GM12878 (cell line): ENCODE measurements around the gene CAMK2G. TPM values are rescaled to one million over a fixed set of nuclear protein-coding genes. Genes with fewer than 3 reads are reported as not detected.

ENCODE experiments used
- ATAC-seq: fragments of 200-7000 bp; cut with Tn5 transposase; 3 replicates; pipeline ENCODE4 v1.9.1; 2020; ENCODE audit warnings: mild to moderate bottlenecking, moderate library complexity
- BruUV-seq: library from RNA; stranded (reverse); fragments of 400-500 nt; replicated peaks from 2 replicates; lab custom pipeline; 2021; lab: Mats Ljungman, UMichigan
- CTCF ChIA-PET: fragments of 300-600 bp; sonication (Branson Sonifier 250); formaldehyde crosslinking; extraction: SDS; loops from one replicate; lab custom pipeline; 2021; ENCODE audit warnings: inconsistent platforms; lab: Yijun Ruan, JAX
- POLR2A ChIA-PET: fragments of 350-600 bp; formaldehyde crosslinking; extraction: SDS; loops from one replicate; lab custom pipeline; 2021; ENCODE audit warnings: inconsistent platforms; lab: Charles Lee
- RAD21 ChIA-PET: fragments of 300-600 bp; sonication (Branson Sonifier 250); formaldehyde crosslinking; loops from one replicate; lab custom pipeline; 2023; ENCODE audit warnings: antibody characterized with exemption; ENCODE audit not compliant: unreplicated experiment; lab: Charles Lee
- SMC1A ChIA-PET: fragments of 300-600 bp; sonication (Branson Sonifier 250); formaldehyde crosslinking; loops from one replicate; lab custom pipeline; 2023; ENCODE audit not compliant: unreplicated experiment, uncharacterized antibody; lab: Charles Lee
- DNase-seq: peaks from one replicate; pipeline ENCODE4 v3.0.0-alpha.2; 2011; ENCODE audit warnings: low read depth, low spot score
- FAIRE-seq: peaks from 3 replicates; lab custom pipeline; 2011; peaks lifted over from hg19 to GRCh38; lab: Jason Lieb, UNC
- H2AFZ ChIP-seq: 2 replicates; pipeline ENCODE4 v1.6.0; 2011; ENCODE audit warnings: low read depth, low read length, control low read depth; ENCODE audit not compliant: control insufficient read depth
- H3K27ac ChIP-seq: 2 replicates; pipeline ENCODE4 v1.5.1; 2011; ENCODE audit warnings: control low read depth; ENCODE audit not compliant: control insufficient read depth, insufficient read depth
- H3K27me3 ChIP-seq, 2 experiments: replicated peaks in 1 of 2; 2 replicates each; pipeline versions ENCODE4 v1.6.0 to v1.6.1; 2011; ENCODE audit warnings: low read length in 1 of 2; ENCODE audit not compliant: control insufficient read depth in 2 of 2, insufficient read depth in 2 of 2
- H3K36me3 ChIP-seq, 2 experiments: 2 replicates each; pipeline ENCODE4 v1.5.1; 2011; ENCODE audit warnings: low read length in 1 of 2; ENCODE audit not compliant: control insufficient read depth in 2 of 2, insufficient read depth in 2 of 2
- H3K4me1 ChIP-seq: 2 replicates; pipeline ENCODE4 v1.6.1; 2011; ENCODE audit warnings: mild to moderate bottlenecking, low read length, moderate library complexity, mixed read lengths; ENCODE audit not compliant: control insufficient read depth, insufficient read depth
- H3K4me2 ChIP-seq: 2 replicates; pipeline ENCODE4 v1.6.0; 2011; ENCODE audit warnings: control low read depth; ENCODE audit not compliant: control insufficient read depth, insufficient read depth
- H3K4me3 ChIP-seq: fragments of 200-600 bp; sonication (generic); 2 replicates; pipeline ENCODE4 v1.5.1; 2016
- H3K79me2 ChIP-seq: 2 replicates; pipeline ENCODE4 v1.6.0; 2011; ENCODE audit warnings: low read length; ENCODE audit not compliant: control insufficient read depth, insufficient read depth
- H3K9ac ChIP-seq: 2 replicates; pipeline ENCODE4 v1.8.0; 2011; ENCODE audit warnings: low read length, control low read depth, mixed read lengths; ENCODE audit not compliant: control insufficient read depth, insufficient read depth
- H3K9me3 ChIP-seq: replicated peaks from 3 replicates; pipeline ENCODE4 v1.5.1; 2011; ENCODE audit warnings: mild to moderate bottlenecking, low read length; ENCODE audit not compliant: control insufficient read depth, insufficient read depth
- H4K20me1 ChIP-seq: 2 replicates; pipeline ENCODE4 v1.6.0; 2011; ENCODE audit not compliant: control insufficient read depth, insufficient read depth
- EGR1 ChIP-seq, 2 experiments: IDR thresholded peaks; 1 replicate in 1 of 2; 2 replicates in 1 of 2; pipeline ENCODE4 v1.6.1; 2011 to 2012; ENCODE audit warnings: low read depth in 2 of 2, low read length in 2 of 2, borderline replicate concordance in 1 of 2, mild to moderate bottlenecking in 1 of 2, moderate library complexity in 1 of 2
- FOXM1 ChIP-seq: IDR thresholded peaks from 2 replicates; pipeline ENCODE4 v1.6.1; 2012; ENCODE audit warnings: low read depth, mild to moderate bottlenecking, inconsistent platforms, low read length, moderate library complexity
- HDAC6 ChIP-seq: fragments of 200-600 bp; sonication (generic); IDR thresholded peaks from one replicate; pipeline ENCODE4 v1.8.0; 2017; ENCODE audit warnings: antibody characterized with exemption; ENCODE audit not compliant: unreplicated experiment
- NFXL1 ChIP-seq: fragments of 450-650 bp; IDR thresholded peaks from 2 replicates; pipeline ENCODE4 v1.6.1; 2017; ENCODE audit warnings: antibody characterized with exemption, mild to moderate bottlenecking, borderline replicate concordance
- PAX5 ChIP-seq: IDR thresholded peaks from 2 replicates; pipeline ENCODE4 v1.6.1; 2011; ENCODE audit warnings: low read depth, low read length, borderline replicate concordance
- SRF ChIP-seq, 2 experiments: IDR thresholded peaks; 2 replicates each; pipeline ENCODE4 v1.6.1; 2011; ENCODE audit warnings: low read depth in 2 of 2, low read length in 2 of 2, mild to moderate bottlenecking in 1 of 2, moderate library complexity in 1 of 2
- TCF3 ChIP-seq: IDR thresholded peaks from 2 replicates; pipeline ENCODE4 v1.6.1; 2012; ENCODE audit warnings: low read depth, mild to moderate bottlenecking, low read length, borderline replicate concordance; ENCODE audit not compliant: insufficient read depth
- WGBS: methylation state at CpG from one replicate; pipeline ENCODE4 v1.1.6; 2016; ENCODE audit warnings: low lambda C conversion rate; ENCODE audit not compliant: insufficient replicate concordance, insufficient coverage; ENCODE audit errors: missing lambda C conversion rate; 5-methylcytosine and 5-hydroxymethylcytosine counted together
- in situ Hi-C: fragments of 300-500 bp; cut with MboI; formaldehyde crosslinking; loops from 9 replicates; pipeline ENCODE4 v1.14.3; 2018; ENCODE audit warnings: mixed read lengths
- intact Hi-C: fragments of 100-400 bp; cut with micrococcal nuclease; formaldehyde crosslinking; loops from one replicate; pipeline ENCODE4 v1.14.2; 2022; ENCODE audit not compliant: unreplicated experiment
- polyA plus RNA-seq, 11 experiments: library from polyadenylated mRNA; depleted of rRNA in 4 of 11; unstranded in 6 of 11; stranded (reverse) in 5 of 11; fragments of >200 nt; fragmentation: Nextera tagmentation in 4 of 11; fragmentation: Illumina TruSeq in 1 of 11; extraction: Ambion mirVana in 4 of 11; extraction: Trizol in 1 of 11; gene quantifications; 1 replicate in 1 of 11; 2 replicates in 10 of 11; pipeline versions ENCODE4 v1.2.1 to v1.2.3, GENCODE V29; 2011 to 2016; ENCODE audit warnings: inconsistent platforms in 2 of 11, missing spikeins in 2 of 11, low read depth in 1 of 11
- total RNA-seq, 4 experiments: library from RNA; depleted of rRNA in 3 of 4; stranded (reverse); fragments of >200 nt in 3 of 4; fragmentation: Illumina TruSeq in 1 of 4; extraction: Trizol in 1 of 4; gene quantifications; 2 replicates each; pipeline versions ENCODE4 v1.2.1 to v1.2.3, GENCODE V29; 2013 to 2021
- TF ChIP-seq, protein P1 (sequence below): fragments of 450-650 bp; IDR thresholded peaks from 2 replicates; pipeline ENCODE4 v1.6.1; 2017; ENCODE audit warnings: antibody characterized with exemption, mild to moderate bottlenecking, moderate library complexity

Gene CAMK2G
- total and polyA plus RNA-seq, 10 of the 15 experiments (the other 5 are each of a cell fraction or from before 2014, with no cell fraction given): 5.5 to 24.3 (median 16.9) TPM

DNA sequence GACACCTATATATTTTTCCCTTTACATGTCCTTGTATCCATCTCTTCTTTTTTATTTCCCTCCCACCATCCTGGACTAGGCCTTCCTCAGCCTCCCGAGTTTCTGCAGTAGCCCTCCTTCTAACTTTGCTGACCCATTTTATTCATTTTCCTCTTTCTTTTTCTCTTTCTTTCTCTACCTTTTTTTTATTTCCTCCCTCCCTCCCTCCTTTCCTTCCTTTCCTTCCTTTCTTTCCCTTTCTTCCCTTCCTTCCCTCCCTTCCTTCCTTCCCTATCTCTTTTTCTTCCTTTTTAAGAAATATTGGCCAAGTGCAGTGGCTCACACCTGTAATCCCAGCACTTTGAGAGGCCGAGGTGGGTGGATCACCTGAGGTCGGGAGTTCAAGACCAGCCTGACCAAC, 9.7 kb upstream of the CAMK2G start:
- Histone ChIP-seq H3K4me1 (peaks cover 8% of the 10 kb centered on the region), H3K79me2 (no peaks in the 10 kb centered on the region), H3K27me3 (no peaks in the 10 kb centered on the region), H2AFZ (no peak overlapping the region), H4K20me1 (no peaks in the 10 kb centered on the region), H3K9me3 (no peaks in the 10 kb centered on the region), H3K9ac (no peak overlapping the region), H3K4me2 (no peak overlapping the region), H3K36me3 (no peaks in the 10 kb centered on the region), H3K27ac (no peak overlapping the region), H3K4me3 (no peak overlapping the region)
- FAIRE-seq (no peak), ATAC-seq (no peak), DNase-seq (no peak)
- in situ Hi-C loops (loop anchor here (5.0 to 25.0 kb wide), 4 partner anchors 37 to 1351 kb away; partner anchors contain the start of gene COMTD1), intact Hi-C loops (no loop called here)
- SMC1A ChIA-PET: interaction anchor here (0.6 to 27.4 kb wide), 4 partner anchors 9 to 1213 kb away, joined by 3 to 1048 read pairs (median 14); no protein-coding TSS in a partner anchor
- POLR2A ChIA-PET: interaction anchor here (2.3 kb wide), 1 partner anchor 50 kb away, joined by 5 read pairs; no protein-coding TSS in a partner anchor
- WGBS: 48% methylated on average over 3 of the region's 3 CpGs
- TF ChIP-seq HDAC6 (no peak), NFXL1 (no peak), TCF3 (no peak), EGR1 (IDR thresholded peaks at IDR 0.05; ENCODE audit: borderline replicate concordance in 1 of 2, low read depth in 2 of 2, low read length in 2 of 2) (no peak), SRF (IDR thresholded peaks at IDR 0.05; ENCODE audit: low read depth in 2 of 2, low read length in 2 of 2) (no peak), PAX5 (no peak), FOXM1 (no peak)
- TF ChIP-seq, protein P1, sequence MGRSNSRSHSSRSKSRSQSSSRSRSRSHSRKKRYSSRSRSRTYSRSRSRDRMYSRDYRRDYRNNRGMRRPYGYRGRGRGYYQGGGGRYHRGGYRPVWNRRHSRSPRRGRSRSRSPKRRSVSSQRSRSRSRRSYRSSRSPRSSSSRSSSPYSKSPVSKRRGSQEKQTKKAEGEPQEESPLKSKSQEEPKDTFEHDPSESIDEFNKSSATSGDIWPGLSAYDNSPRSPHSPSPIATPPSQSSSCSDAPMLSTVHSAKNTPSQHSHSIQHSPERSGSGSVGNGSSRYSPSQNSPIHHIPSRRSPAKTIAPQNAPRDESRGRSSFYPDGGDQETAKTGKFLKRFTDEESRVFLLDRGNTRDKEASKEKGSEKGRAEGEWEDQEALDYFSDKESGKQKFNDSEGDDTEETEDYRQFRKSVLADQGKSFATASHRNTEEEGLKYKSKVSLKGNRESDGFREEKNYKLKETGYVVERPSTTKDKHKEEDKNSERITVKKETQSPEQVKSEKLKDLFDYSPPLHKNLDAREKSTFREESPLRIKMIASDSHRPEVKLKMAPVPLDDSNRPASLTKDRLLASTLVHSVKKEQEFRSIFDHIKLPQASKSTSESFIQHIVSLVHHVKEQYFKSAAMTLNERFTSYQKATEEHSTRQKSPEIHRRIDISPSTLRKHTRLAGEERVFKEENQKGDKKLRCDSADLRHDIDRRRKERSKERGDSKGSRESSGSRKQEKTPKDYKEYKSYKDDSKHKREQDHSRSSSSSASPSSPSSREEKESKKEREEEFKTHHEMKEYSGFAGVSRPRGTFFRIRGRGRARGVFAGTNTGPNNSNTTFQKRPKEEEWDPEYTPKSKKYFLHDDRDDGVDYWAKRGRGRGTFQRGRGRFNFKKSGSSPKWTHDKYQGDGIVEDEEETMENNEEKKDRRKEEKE: no peak
- CTCF ChIA-PET: interaction anchor here (1.0 to 19.8 kb wide), 6 partner anchors 16 to 219 kb away, joined by 3 to 930 read pairs (median 134); no protein-coding TSS in a partner anchor
- BruUV-seq: no TSS peak
- RAD21 ChIA-PET: interaction anchor here (0.5 to 21.4 kb wide), 4 partner anchors 56 to 222 kb away, joined by 4 to 616 read pairs (median 14); no protein-coding TSS in a partner anchor
